Tibial nerve (tissue), 4 donors: Measurements from ENCODE around the gene MPST.

ENCODE experiments used
- EP300 ChIP-seq, 2 donors: sonication (generic); formaldehyde crosslinking; IDR thresholded peaks; one replicate each; pipeline ENCODE4 v1.6.1; 2017; ENCODE audit warnings: antibody characterized with exemption in 2 of 2, mild to moderate bottlenecking in 1 of 2
- POLR2A ChIP-seq, 2 donors: fragments of 450-650 bp; IDR thresholded peaks; one replicate each; pipeline ENCODE4 v1.6.1; 2017; ENCODE audit warnings: antibody characterized with exemption in 2 of 2, mild to moderate bottlenecking in 2 of 2, moderate library complexity in 2 of 2
- TF ChIP-seq, protein P1 (sequence below), 5 experiments: fragments of 200-600 bp in 3 of 5; fragments of 450-650 bp in 2 of 5; sonication (generic) in 3 of 5; IDR thresholded peaks; one replicate each; pipeline ENCODE4 v1.5.1; 2016 to 2019; ENCODE audit warnings: antibody characterized with exemption in 5 of 5, mild to moderate bottlenecking in 3 of 5, moderate library complexity in 2 of 5

DNA sequence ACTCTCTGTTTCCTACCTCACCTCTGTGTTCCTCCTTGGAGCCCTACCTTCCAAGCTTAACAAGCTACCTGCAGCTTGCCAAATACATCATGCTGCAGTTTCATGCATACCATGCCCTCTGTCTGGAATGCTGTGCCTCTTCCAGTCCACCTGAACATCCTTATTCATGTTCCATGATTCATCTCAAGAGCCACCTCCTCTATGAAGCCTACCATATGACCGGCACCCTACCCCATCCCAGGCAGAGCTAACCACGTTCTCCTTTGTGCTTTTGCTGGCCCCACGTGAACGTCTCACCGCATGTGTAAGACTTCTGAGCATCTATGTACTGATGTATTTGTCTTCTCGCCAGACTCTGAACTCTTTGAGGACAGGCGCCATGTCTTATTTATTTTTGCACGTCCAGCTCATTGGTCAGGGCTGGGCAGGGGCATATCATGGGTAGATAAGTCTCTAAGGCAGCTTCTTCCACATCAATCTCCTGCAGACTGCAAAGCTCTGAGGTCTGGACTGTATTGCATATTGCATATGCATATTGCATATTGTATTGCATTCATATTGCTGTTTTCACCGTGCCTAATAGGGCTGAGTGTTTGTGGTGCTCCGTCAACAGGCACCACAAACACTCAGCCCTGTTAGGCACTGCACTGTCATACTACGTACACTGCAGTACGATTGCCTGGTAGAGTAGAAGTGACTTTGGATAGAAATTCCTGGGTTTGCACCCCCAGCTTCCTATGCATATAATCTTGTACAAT is 31.3 kb upstream of the MPST start:
- no peak for TF ChIP-seq POLR2A (IDR thresholded peaks at IDR 0.05)
- TF ChIP-seq, protein P1, sequence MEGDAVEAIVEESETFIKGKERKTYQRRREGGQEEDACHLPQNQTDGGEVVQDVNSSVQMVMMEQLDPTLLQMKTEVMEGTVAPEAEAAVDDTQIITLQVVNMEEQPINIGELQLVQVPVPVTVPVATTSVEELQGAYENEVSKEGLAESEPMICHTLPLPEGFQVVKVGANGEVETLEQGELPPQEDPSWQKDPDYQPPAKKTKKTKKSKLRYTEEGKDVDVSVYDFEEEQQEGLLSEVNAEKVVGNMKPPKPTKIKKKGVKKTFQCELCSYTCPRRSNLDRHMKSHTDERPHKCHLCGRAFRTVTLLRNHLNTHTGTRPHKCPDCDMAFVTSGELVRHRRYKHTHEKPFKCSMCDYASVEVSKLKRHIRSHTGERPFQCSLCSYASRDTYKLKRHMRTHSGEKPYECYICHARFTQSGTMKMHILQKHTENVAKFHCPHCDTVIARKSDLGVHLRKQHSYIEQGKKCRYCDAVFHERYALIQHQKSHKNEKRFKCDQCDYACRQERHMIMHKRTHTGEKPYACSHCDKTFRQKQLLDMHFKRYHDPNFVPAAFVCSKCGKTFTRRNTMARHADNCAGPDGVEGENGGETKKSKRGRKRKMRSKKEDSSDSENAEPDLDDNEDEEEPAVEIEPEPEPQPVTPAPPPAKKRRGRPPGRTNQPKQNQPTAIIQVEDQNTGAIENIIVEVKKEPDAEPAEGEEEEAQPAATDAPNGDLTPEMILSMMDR (IDR thresholded peaks at IDR 0.05) = no peak
- TF ChIP-seq EP300 (IDR thresholded peaks at IDR 0.05) = no peak
